Peyer's patch (tissue), 4 donors: ENCODE measurements around the gene IPO11.

Source experiments
- CTCF ChIP-seq, 6 experiments: fragments of 450-650 bp in 4 of 6; fragments of 200-600 bp in 2 of 6; sonication (generic) in 1 of 6; IDR thresholded peaks; one replicate each; pipeline ENCODE4 v1.5.1; 2017 to 2019; ENCODE audit warnings: antibody characterized with exemption in 6 of 6, mild to moderate bottlenecking in 3 of 6, moderate library complexity in 1 of 6
- POLR2A ChIP-seq, 2 donors: fragments of 450-650 bp; IDR thresholded peaks; one replicate each; pipeline ENCODE4 v1.5.1; 2017; ENCODE audit warnings: antibody characterized with exemption in 2 of 2, mild to moderate bottlenecking in 2 of 2, moderate library complexity in 2 of 2

DNA sequence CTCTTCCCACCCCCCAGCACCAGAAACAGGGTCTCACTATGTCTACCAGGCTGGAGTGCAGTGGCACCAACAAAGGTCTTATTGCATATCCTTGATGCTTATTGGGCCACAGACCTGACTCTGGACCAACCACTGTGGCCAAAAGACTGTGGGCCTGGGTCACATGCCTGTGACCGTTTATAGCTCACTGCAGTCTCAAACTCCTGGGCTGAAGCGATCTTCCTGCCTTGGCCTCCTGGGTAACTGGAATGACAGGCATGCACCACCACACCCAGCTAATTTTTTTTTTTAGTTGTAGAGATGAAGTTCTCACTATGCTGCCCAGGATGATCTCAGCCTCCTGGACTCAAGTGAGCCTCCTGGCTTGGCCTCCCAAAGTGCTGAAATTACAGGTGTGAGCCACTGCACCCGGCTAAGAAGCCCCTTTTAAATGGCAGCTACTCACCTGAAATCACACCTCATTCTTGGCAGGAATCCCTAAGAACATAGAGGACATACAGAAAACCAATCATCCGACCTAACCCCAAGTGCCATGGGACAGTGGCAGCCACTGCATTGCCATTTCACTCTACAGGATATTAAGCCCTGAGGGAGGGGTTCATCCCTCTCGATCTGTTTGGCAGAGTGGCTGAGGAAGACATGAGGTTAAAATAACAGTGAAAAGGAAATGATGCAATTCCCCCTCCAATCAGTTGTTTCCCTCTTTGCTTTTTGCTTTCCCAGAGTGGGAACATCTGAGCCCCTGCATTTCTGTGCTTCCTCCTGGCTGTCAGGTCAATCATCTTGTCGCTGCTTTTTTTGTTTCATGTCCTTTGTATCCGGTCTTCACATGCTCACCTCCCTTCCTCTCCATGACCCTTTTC, 240.7 kb downstream of the IPO11 start:
- TF ChIP-seq CTCF (IDR thresholded peaks at IDR 0.05) (no peak), POLR2A (IDR thresholded peaks at IDR 0.05) (no peak)
